ENCODE results near the gene LDLR.

Gene LDLR

GRCh38 chr19:11059511-11060358, 29.5 kb upstream of the LDLR start:
- no peak for ATAC-seq
- TF ChIP-seq ZFP30 (CRISPR knock-in tag; IDR thresholded peaks at IDR 0.05), result no peak
- TF ChIP-seq PATZ1 (CRISPR knock-in tag; IDR thresholded peaks at IDR 0.05; ENCODE audit: borderline replicate concordance), result no peak
- TF ChIP-seq PPARA (CRISPR knock-in tag; IDR thresholded peaks at IDR 0.05; ENCODE audit: borderline replicate concordance), result no peak
- TF ChIP-seq, protein P1, sequence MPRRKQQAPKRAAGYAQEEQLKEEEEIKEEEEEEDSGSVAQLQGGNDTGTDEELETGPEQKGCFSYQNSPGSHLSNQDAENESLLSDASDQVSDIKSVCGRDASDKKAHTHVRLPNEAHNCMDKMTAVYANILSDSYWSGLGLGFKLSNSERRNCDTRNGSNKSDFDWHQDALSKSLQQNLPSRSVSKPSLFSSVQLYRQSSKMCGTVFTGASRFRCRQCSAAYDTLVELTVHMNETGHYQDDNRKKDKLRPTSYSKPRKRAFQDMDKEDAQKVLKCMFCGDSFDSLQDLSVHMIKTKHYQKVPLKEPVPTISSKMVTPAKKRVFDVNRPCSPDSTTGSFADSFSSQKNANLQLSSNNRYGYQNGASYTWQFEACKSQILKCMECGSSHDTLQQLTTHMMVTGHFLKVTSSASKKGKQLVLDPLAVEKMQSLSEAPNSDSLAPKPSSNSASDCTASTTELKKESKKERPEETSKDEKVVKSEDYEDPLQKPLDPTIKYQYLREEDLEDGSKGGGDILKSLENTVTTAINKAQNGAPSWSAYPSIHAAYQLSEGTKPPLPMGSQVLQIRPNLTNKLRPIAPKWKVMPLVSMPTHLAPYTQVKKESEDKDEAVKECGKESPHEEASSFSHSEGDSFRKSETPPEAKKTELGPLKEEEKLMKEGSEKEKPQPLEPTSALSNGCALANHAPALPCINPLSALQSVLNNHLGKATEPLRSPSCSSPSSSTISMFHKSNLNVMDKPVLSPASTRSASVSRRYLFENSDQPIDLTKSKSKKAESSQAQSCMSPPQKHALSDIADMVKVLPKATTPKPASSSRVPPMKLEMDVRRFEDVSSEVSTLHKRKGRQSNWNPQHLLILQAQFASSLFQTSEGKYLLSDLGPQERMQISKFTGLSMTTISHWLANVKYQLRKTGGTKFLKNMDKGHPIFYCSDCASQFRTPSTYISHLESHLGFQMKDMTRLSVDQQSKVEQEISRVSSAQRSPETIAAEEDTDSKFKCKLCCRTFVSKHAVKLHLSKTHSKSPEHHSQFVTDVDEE (CRISPR knock-in tag; IDR thresholded peaks at IDR 0.05), result no peak
- no peak for TF ChIP-seq GLIS3 (CRISPR knock-in tag; IDR thresholded peaks at IDR 0.05)
- no peak for TF ChIP-seq OSR1 (CRISPR knock-in tag; IDR thresholded peaks at IDR 0.05)
- no peak for TF ChIP-seq POU6F1 (CRISPR knock-in tag; IDR thresholded peaks at IDR 0.05; ENCODE audit: borderline replicate concordance, low read depth)

- ATAC-seq, result no peak
- TF ChIP-seq PATZ1 (CRISPR knock-in tag; IDR thresholded peaks at IDR 0.05; ENCODE audit: borderline replicate concordance) (no peak), ISL1 (CRISPR knock-in tag; IDR thresholded peaks at IDR 0.05) (no peak), OSR1 (CRISPR knock-in tag; IDR thresholded peaks at IDR 0.05) (no peak), ZC3H10 (CRISPR knock-in tag; IDR thresholded peaks at IDR 0.05) (no peak), ZFP3 (CRISPR knock-in tag; IDR thresholded peaks at IDR 0.05) (no peak), TCF4 (CRISPR knock-in tag; IDR thresholded peaks at IDR 0.05; ENCODE audit: borderline replicate concordance) (no peak), SNAI2 (CRISPR knock-in tag; IDR thresholded peaks at IDR 0.05) (no peak), CREB5 (CRISPR knock-in tag; IDR thresholded peaks at IDR 0.05; ENCODE audit: low read depth) (no peak), CSDC2 (CRISPR knock-in tag; IDR thresholded peaks at IDR 0.05) (no peak), ZNF565 (CRISPR knock-in tag; conservative IDR thresholded peaks at IDR 0.05; ENCODE audit: low read depth) (no peak), RARB (CRISPR knock-in tag; IDR thresholded peaks at IDR 0.05) (no peak), TOX (CRISPR knock-in tag; IDR thresholded peaks at IDR 0.05; ENCODE audit: borderline replicate concordance) (no peak), ZNF8 (CRISPR knock-in tag; IDR thresholded peaks at IDR 0.05) (no peak), ZNF70 (CRISPR knock-in tag; IDR thresholded peaks at IDR 0.05) (no peak), ZFP30 (CRISPR knock-in tag; IDR thresholded peaks at IDR 0.05) (no peak), POU6F1 (CRISPR knock-in tag; IDR thresholded peaks at IDR 0.05; ENCODE audit: borderline replicate concordance, low read depth) (no peak)
These were observed 27.3 kb upstream of the LDLR start for GRCh38 chr19:11061952-11062351.

All from SK-N-SH treated with all-trans-retinoic acid at 6 μM for 48 hours (cell line).